Stimulated activated CD4-positive, alpha-beta T cell treated with anti-CD3 and anti-CD28 coated beads, Interleukin-4, amount 100 ng/mL, for 4 hours (primary cell): Measurements from ENCODE around the gene SMAD4.

Source experiments
- DNase-seq, 2 experiments: peaks; one replicate each; pipeline ENCODE4 v3.0.0-alpha.2; 2020

The SMAD4 gene

GRCh38 chr18:51025512-51025911 lies 4.5 kb upstream of the SMAD4 start:
- DNase-seq: no peak

- no peak for DNase-seq
These were observed 1.7 kb upstream of the SMAD4 start for GRCh38 chr18:51028201-51028805.

DNA sequence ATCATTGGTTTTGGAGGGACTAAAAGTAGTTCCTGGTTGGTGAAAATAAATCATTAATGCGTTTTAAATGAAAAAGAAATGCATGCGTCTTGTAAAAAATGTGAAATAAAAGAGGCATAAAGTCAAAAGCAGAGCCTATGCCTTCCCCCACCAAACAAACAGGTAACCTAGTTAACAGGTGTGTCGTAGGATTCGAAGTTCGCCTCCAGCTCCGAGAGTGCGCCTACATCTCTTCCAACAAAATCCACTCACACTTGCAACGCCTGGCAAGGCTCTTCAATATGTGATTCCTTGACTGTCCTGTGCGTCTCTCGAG lies 677 bp upstream of the SMAD4 start:
- no peak for DNase-seq

GRCh38 chr18:51030537-51031258 lies 685 bp downstream of the SMAD4 start:
- DNase-seq: peak; percentile 54 to 70

DNA sequence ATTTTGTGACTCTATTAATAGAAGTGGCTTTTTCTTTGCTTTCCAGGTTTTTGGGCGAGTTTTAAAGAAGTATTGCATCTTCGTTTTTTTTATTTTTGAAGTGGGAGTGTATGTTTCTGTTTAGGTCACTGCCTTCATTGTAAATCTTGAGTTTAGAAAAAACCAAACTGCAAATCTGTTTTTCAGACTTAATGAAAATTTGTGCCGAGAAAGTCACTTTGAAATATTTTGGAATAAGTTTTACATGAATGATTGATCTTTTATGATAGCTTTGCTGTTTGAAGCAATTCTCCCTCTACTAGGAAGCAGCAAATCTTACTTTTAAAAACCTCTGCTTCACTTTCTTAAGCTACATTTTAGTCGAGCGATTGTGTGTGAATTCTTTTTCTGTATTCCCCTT lies 2.2 kb downstream of the SMAD4 start:
- DNase-seq: no peak

DNA sequence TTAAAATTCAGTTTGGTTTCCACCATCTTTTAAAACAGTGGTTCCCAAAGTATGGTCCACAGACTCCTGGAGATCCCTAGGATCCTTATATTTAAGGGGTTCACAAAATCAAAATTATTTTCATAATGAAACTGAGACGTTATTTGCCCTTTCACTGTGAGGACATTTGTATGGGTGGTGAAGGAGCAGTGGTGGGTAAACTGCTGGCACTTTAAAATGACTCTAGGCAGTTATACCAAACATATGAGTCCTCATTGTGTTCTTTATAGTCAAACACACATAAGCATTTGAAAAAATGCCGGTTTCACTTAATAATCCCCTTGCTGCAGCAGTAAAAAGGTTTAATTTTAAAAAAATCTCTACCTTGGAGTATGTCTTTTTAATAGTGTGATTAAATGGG lies 7.2 kb downstream of the SMAD4 start:
- no peak for DNase-seq

- DNase-seq: no peak
These were observed 8.1 kb downstream of the SMAD4 start for GRCh38 chr18:51038110-51038509.

DNA sequence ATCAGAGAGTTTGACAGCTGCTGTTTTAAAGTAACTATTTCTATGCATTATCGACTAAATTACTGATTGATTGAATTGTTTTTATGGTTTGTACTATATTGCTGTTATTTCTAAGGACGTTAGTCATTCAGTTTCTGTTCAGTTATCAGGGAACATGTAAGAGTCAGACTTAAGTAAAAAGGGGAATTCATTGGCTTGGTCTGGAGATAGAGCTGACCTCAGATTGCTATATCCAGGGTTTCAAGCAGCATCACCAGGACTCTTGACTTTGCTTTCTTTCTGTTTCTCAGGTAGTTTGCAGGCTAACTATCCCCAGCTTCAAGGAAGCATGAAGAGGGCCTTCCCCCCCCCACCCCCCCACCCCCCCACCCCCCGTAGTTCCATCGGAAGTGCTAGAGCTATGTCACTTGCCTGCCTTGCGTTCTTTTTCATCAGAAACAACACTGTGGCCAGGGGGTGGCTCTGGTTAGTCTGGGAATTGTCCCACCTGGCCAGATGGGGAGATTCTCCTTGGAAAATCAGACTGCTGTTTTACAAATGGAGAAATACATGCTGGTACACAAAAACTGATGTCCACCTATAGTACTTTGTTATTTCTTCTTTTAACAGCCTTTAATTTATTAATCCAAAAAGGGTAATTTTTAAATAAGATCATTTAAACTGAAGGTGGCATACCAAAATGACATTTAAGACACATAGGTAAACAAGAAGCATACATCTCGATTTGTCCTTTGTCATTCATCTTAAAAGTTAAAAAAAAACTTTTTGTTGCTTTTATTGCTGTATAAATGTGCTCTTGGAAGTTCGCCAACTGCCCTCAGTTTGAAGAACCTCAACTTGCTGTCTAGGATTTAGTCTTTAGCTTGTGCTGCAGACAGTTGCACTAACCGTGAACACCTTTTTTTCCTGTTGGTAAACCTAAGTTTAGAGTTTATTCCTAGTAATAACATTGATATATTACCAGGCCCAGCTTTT lies 9.4 kb downstream of the SMAD4 start:
- DNase-seq: no peak

GRCh38 chr18:51041677-51042352 lies 11.8 kb downstream of the SMAD4 start:
- DNase-seq: no peak

GRCh38 chr18:51044928-51045585 lies 15.0 kb downstream of the SMAD4 start:
- no peak for DNase-seq

- no peak for DNase-seq
These were observed 18.2 kb downstream of the SMAD4 start for GRCh38 chr18:51048190-51048589.

GRCh38 chr18:51049137-51049536 lies 19.1 kb downstream of the SMAD4 start:
- no peak for DNase-seq

DNA sequence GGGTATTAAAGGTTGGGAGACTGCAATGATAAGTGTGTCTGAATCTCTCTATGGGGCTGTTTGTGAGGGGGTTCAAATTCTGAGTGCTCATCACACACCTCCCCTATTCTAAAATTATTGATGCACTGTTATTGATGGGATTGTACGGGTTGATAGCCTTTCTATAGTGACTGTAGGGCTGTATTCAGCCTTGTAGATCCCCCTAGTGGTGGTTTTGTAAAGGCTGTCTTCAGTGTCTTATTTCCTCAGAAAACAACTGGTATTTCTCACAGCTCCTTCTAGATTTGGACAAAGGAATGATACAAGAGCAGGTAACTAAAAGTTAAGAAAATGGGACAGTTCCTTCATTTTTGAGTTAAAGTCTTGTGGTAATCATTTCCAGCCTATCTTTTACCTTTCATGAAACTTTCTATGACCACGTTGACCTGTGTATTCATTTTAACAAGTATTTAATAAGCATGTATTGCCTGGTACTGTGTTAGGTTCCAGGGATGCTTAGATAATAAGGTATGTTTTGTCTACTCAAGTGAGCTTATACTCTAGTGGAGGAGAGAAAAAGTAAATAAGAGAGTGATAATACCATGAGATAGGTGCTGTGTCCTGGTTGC lies 21.2 kb downstream of the SMAD4 start:
- no peak for DNase-seq

DNA sequence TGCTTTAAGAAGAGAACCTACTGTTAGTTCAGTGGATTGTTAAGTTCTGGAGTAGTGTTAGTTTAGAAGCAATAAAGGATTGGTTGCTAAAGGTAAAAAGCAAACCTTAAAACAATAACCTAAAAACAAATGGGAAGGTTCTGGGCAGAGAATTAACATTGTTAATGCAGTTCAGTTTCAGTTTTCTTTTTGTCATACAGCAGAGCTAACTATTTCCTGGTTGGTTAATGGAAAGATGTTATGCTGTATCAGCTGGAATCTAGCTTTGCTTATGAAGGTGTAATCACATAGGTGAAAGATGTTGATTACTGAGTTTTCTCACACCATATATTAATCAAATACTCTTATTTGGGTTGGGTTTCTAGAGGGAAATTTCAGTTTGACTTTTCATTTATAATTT lies 23.8 kb downstream of the SMAD4 start:
- no peak for DNase-seq

DNA sequence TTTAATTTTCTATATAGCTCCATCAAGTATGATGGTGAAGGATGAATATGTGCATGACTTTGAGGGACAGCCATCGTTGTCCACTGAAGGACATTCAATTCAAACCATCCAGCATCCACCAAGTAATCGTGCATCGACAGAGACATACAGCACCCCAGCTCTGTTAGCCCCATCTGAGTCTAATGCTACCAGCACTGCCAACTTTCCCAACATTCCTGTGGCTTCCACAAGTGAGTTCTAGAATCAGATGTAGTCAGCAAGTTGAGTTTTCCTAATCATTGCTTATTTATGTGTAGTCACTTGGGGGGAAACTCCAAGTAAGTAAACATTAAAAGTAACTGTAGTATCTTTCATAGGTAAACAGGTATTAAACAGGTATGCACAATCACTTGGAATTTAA lies 24.8 kb downstream of the SMAD4 start:
- DNase-seq: no peak

DNA sequence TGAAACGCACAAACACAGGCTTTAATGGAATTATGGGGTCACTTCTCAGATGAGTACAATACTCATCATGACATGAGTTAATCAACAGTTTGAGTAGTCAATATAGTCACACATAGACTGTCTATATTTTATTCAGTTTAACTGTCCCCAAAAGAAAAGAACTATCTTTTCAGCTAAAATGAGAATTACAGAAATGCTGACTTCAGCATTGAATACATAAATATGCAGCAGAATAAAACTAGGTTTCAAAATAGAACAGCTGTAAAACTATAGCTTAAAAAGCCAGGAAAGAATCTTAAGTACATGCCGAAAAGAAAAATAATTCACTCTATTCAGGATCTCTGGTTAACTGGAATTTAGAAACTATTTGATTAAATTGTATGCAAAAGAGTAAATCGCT lies 30.0 kb downstream of the SMAD4 start:
- no peak for DNase-seq

GRCh38 chr18:51064256-51064655 lies 34.2 kb downstream of the SMAD4 start:
- no peak for DNase-seq

DNA sequence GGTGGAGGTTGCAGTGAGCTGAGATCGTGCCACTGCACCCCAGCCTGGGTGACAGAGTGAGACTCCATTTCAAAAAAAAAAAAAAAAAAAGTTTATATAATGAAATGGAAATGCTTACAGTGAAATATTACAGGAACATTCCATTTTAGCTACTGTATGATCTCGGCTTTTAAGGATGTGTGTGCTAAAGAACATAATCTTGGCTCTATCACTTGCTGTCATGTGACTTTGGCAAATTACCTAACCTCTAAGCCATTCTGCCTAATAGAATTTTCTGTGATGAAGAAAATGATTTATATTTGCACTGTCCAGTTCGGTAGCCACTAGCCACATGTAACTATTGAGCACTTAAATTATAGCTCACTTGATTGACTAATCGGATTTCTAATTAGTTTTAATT lies 36.3 kb downstream of the SMAD4 start:
- no peak for DNase-seq

DNA sequence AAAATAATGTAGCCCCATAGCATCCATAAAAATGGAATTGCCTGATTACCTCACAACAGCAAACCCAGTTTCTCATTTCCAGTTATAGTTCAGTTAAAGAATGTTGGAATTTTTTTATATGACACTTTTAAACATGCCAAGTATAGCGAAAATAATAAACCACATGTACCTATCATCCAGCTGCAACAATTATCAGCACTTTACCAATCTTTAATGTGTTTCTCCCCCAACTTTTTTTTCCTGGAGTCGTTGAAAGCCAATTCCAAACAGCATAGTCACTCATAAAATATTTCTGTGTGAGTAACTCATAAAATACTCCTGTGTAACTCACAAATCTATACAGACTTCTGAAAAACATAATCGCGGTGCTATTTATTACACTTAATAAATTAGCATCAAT lies 38.1 kb downstream of the SMAD4 start:
- DNase-seq: no peak

DNA sequence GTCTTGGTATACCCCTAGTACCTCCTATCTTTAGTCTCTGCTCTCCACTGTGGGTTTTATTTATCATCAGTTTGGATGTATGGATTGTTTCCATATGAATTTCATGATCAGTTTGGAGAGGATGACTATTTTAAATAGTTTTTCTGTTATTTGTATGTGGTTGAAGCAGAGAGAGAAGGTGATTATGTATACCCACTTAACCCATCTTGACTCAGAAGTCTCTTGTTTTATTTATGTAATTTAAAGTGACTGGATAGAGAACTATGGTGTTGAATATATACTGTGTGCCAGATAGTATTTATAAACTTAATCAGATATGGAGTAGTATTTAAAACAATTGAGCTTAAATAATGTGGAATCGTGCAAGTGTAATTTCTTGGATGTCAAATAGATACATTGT lies 39.9 kb downstream of the SMAD4 start:
- no peak for DNase-seq

DNA sequence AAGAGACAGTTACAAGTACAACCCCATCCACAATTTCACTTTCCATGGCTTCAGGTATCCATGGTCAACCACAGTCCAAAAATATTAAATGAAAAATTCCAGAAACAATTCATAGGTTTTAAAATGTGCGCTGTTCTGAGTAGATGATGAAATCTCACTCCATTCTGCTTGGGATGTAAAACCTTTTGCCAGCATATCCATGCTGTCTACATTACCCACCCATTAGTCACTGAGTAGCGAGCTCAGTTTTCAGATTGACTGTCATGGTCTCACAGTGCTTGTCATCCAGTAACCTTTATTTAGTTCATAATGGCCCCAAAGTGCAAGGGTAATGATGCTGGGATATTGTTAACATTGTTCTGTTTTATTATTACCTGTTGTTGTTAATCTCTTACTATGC lies 40.5 kb downstream of the SMAD4 start:
- no peak for DNase-seq

DNA sequence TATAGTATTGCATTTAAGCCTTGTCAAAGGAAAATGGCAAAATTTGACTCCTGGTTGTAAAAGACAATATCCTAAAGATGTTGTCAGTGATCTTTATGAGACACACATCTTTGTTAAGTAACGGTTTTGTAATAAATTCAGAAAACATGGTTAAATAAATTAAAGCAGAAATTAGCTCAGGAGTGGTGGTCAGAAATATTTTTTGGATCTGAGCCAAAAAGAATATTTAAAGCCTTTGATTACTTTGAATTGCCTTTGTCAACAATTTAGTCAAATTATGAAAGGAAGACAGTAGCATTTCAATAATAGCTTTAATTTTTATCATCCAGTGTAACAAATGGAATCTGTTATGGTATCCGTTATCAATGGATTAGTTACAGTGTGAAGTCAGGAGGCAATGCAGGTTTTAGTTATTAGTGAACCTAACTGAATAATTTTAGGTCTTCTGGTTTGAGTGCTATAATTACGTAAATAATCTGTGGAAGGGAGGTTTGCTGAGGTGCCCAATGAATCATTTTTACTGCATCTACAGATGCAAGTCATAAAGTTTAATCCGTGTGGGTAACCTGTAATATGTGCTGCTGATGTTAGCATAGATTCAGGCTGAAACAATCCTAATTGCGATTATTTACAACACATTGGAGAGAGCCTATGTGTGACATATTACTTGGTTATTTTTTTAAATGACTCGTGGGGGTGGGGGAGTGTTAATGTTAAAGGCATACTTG lies 42.7 kb downstream of the SMAD4 start:
- no peak for DNase-seq
